T follicular helper cell (primary cell): ENCODE results near the gene TNIP3.
"Not testable (repeated sequence)": the region's sequence is repeated elsewhere in the genome, so short reads cannot be mapped to it uniquely, and the experiment has no call there.

Source experiments
- DNase-seq: peaks from one replicate; pipeline ENCODE4 v3.0.0-alpha.2; 2020; ENCODE audit warnings: low read depth
- total RNA-seq, 2 experiments: gene quantifications; one replicate each; lab custom pipeline; 2026; lab: John Stamatoyannopoulos, UW

TNIP3 gene
- 0 to 13.5 reads per million in 2 experiments for total RNA-seq

DNA sequence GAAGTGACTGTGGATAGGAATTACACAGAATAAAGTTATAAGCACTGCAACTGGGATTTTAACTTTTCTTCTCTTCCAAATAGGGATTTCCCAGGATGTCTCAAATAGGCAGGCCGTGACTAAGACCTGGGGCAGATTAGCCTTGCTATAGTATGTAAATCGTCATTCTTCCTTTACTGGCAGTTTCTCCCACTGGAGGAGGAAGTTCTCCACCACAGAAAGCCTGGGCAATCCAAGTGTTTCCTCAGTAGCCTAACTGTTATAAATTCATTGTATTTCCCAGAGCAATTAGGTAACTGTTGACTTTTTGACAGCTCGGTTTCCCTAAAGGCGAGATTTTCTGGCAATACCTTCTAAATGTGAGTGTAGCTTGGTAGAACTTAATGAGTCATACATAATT is at the start of gene TNIP3:
Gene TNIP3, minus strand, starts transcription at position 31 of the 400 bp plus-strand sequence. CDS start 196 bp downstream, outside the sequence.
- no peak for DNase-seq

DNA sequence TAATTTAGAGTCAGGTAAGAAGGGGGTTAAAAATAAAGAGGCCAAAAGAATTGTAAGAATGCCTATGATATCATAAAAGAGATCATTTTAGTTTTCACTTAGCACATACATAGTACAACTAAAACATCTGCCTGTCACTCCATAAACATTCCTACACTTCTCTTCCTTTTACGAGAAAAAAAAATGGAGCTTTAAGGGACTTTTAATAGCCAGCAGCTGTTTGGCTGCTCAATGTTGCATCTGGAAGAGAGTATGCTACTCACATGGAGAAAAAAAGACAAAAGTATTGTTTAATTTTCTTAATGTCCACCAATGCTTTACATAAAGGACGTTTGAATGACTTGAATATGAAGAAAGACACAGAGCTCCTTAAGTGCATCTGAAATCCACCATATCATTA is 48.7 kb upstream of the TNIP3 start:
- no peak for DNase-seq

- no peak for DNase-seq
Measured at GRCh38 chr4:121209171-121209570, 45.0 kb upstream of the TNIP3 start.

GRCh38 chr4:121208244-121209007 is 44.3 kb upstream of the TNIP3 start:
- no peak for DNase-seq

DNA sequence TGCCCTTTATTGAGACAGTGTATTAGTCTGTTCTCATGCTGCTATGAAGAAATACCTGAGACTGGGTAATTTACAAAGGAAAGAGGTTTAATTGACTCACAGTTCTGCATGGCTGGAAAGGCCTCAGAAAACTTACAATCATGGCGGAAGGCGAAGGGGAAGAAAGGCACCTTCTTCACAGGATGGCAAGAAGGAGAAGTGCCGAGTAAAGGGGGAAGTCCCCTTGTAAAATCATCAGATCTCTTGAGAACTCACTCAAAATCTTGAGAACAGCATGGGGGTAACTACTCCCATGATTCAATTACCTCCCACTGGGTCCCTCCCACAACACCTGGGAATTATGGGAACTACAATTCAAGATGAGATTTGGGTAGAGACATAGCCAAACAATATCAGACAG is 41.7 kb upstream of the TNIP3 start:
- DNase-seq, result not testable (repeated sequence)

DNA sequence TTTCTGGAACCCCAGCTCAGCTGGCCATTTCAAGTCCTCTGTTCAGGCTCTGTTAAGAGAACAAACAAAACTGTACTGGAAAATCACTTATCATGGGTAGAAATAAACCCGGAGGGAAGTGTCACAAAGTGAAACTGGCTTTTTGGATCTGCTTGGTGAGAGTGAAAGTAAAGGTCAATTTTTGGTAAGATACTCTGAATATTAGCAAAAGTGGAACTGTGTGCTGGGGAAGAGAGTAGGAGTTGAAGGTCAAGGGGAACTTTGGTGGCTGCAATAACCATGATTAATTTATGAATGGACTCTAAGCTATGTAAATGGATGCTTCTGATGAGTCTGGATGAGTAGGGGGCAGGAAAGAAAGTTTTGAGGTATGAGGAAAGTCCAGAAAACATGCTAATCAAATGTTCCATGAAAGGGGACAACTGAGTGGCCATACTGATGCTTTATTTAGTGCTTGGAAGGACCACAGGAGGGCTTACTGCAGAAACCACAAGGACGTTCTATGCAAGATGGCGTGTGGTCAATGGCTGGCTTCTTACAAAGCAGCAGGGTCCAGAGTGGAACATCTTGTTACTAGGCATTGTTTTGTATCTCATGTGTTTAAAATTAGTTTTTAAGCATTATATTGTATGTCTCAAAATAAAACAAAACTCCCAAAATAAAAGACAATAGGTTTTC is 36.8 kb upstream of the TNIP3 start:
- no peak for DNase-seq

- DNase-seq, result no peak
Measured at GRCh38 chr4:121199742-121200561, 35.8 kb upstream of the TNIP3 start.

DNA sequence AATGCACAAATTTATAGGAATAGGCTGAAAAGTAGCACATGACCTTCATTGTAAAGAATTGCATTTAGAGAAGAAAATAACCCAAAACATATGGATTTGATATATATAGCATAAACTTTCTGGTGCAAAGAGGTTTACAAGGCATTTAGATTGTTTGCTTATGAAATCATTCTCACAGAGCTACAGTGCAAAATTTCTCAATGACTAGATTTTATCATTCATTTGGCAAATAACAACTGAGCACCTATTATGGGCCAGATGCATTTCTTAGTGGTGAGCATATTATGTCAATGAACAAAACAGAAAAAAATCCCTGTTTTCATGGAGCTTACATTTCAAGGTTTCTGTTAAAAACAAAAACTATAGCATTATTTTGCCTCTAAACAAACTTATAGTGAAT is 34.1 kb upstream of the TNIP3 start:
- no peak for DNase-seq

- DNase-seq, result no peak
Measured at GRCh38 chr4:121195649-121196048, 31.5 kb upstream of the TNIP3 start.

DNA sequence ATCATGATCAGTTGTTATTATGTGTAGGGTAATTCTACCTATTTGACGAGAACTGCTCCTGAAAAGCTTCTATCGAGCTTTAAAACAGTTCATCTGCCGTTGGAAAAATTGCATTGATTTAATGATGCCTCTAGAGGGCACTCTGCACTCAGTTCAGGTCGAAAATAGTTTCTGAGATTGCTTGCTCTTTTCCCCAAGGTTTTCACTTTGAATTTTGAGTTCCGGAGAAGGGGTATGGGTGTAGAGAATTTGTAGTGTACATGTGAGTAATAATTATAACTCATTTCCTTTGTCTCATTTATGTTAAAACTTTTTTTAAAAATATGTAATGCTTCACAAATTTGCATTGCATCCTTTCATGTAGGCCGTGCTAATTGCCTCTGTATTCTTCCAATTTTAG is 28.4 kb upstream of the TNIP3 start:
- no peak for DNase-seq

DNA sequence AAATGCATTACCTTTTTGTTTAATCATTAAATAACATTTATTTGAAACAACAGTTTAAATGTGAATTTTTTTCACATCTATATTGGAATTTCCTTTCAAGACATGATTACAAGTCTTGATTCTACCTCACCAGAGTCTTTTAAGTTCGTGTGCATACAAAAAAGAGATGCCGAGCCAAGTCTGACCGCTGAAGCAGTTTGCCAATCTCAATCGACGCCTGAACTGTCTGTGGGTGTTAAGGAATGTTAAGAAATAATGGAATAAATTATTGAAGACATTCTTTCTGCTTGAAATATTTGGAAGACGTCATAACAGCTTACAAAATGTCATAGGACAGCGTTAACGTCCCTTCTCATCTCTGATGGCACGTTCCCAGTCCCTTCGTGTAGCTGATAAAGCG is 27.9 kb upstream of the TNIP3 start:
- DNase-seq, result no peak

- no peak for DNase-seq
Measured at GRCh38 chr4:121191361-121191760, 27.2 kb upstream of the TNIP3 start.

DNA sequence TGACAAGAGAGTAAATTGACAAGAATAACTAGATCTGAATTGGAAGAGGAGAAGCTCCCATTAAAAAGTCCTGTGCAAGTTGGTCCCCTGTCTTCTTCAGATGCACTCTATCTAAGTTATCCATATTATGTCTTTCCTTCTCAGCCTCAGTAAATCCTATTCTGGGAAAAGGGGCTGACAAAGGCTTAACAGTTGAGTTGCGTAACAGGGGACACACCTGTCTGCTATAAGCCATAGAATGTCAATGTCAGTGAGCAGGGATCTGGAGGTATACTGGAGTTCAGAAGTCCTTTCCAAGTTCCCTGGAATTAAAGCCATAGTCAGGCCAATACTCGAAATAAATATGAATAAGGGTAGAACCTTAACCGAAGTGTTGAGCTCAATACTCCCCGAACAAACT is 26.3 kb upstream of the TNIP3 start:
- no peak for DNase-seq

GRCh38 chr4:121189326-121190215 is 25.4 kb upstream of the TNIP3 start:
- DNase-seq, result peak; percentile 22

DNA sequence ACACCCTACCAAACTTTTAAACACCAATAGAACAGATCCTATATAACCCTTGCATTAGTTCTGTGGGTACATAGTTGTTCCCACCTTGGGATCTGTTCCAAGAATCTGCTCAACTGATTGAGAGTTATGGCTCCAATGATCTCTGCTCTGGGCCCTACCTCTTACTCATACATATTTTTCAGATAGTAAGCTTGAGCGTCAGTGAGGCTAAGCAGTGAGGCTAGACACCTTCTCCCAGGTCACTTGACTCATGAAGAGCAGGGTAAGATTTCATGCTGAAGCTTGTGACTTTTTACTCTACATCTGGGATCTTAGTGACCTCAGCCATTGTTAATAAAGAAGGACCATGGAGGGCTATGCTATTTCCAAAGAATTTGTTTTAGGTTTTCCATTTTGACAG is 23.1 kb upstream of the TNIP3 start:
- no peak for DNase-seq

- no peak for DNase-seq
Measured at GRCh38 chr4:121185960-121186359, 21.8 kb upstream of the TNIP3 start.

DNA sequence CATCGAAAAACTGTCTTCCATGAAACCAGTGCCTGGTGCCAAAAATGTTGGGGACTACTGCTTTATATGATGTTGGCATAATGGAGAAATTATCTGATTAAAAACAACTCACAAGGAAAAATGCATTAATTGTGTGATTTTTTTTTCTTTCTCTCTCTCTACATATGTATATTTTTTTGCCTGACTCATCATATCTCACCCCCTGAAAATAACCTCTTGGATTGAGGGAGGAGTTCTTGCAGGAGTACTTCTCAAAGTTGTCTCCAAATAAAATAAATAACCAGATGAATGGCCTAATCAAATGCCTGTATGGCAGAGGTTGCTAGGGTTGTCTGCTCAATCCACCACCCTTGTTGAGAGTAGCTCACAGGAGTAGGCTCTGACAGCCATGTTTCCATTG is 19.9 kb upstream of the TNIP3 start:
- DNase-seq, result no peak

GRCh38 chr4:121183361-121183760 is 19.2 kb upstream of the TNIP3 start:
- no peak for DNase-seq

DNA sequence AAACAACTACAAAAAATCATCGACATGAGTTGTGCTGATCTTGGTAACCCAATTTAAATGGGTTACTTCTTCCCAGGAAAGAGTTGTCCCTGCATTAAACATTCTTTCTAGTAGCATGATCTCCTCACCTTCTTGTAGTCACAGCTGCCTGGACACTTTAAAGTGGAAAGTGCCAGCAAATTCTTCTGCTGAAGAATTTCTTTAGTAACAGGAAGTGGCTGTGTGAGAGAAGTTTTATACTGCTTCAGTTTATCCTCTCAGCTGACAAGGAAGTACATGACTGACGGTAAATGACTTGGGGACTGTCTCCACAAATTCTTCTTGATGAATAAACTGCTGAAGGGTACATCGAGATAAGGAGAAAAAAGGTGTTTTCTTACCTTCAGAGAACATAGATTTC is 18.2 kb upstream of the TNIP3 start:
- DNase-seq, result no peak

DNA sequence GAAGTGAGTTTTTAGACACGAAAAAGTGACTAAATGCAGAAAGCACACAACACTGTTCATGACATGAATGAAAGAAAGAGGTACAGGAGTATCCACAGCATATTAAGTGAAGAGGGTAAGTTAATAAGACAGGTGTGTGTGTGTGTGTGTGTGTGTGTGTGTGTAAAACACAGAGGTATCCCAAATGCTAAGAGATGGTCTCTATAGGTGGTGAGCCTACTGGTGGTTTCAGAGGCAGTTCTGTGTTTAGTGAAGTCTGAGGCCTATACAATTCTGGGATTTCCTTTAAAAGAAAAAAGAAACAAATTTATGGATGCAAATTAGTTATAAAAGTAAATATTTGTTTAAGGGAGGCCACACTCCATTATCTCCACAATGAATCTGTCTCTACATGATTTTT is 17.4 kb upstream of the TNIP3 start:
- DNase-seq, result no peak

- no peak for DNase-seq
Measured at GRCh38 chr4:121180558-121180957, 16.4 kb upstream of the TNIP3 start.
